Type B pancreatic cell (in vitro differentiated cells): ENCODE results near the gene KLHL22. TPM values are rescaled to one million over a fixed set of nuclear protein-coding genes. Genes with fewer than 3 reads are reported as not detected.

Experiments used
- DNase-seq: peaks from one replicate; pipeline ENCODE4 v3.0.0; 2021; ENCODE audit warnings: mixed read lengths; ENCODE audit not compliant: unreplicated experiment; ENCODE audit errors: extremely low spot score
- H3K27ac Mint-ChIP-seq: 2 replicates; pipeline ENCODE4 v1.8.0; 2021; ENCODE audit warnings: mild to moderate bottlenecking, mixed read lengths
- H3K27me3 Mint-ChIP-seq: 2 replicates; pipeline ENCODE4 v1.8.0; 2021; ENCODE audit warnings: mixed read lengths
- H3K36me3 Mint-ChIP-seq: 2 replicates; pipeline ENCODE4 v1.8.0; 2021; ENCODE audit warnings: mixed read lengths
- H3K4me1 Mint-ChIP-seq: one replicate; pipeline ENCODE4 v1.8.0; 2021; ENCODE audit warnings: mixed read lengths; ENCODE audit not compliant: unreplicated experiment
- H3K4me3 Mint-ChIP-seq: 2 replicates; pipeline ENCODE4 v1.8.0; 2021; ENCODE audit warnings: mild to moderate bottlenecking, mixed read lengths
- H3K9me3 Mint-ChIP-seq: 2 replicates; pipeline ENCODE4 v1.8.0; 2021; ENCODE audit warnings: mixed read lengths
- CTCF ChIP-seq: fragments of 200-600 bp; sonication (generic); conservative IDR thresholded peaks from 2 replicates; pipeline ENCODE4 v1.5.0; 2021; ENCODE audit warnings: antibody characterized with exemption, mild to moderate bottlenecking
- total RNA-seq: library from RNA; stranded (reverse); gene quantifications from 2 replicates; pipeline ENCODE4 v1.2.1, GENCODE V29; 2021; ENCODE audit warnings: low replicate concordance

KLHL22 gene
- total RNA-seq, 1 donor from 2014 or later = 38.8 TPM

- Mint-ChIP-seq H3K27me3 (no peaks in the 10 kb centered on the region), H3K27ac (peak overlapping the region; percentile 76), H3K36me3 (peaks cover 21% of the 10 kb centered on the region), H3K4me1 (peaks cover 45% of the 10 kb centered on the region), H3K4me3 (no peak overlapping the region), H3K9me3 (no peaks in the 10 kb centered on the region)
- no peak for DNase-seq
- TF ChIP-seq CTCF = no peak
These were observed 30.7 kb upstream of the KLHL22 start for GRCh38 chr22:20526305-20526627.

- DNase-seq = no peak
- peaks cover 27% of the 10 kb centered on the region for H3K36me3 Mint-ChIP-seq
- H3K9me3 Mint-ChIP-seq = no peaks in the 10 kb centered on the region
- no peak overlapping the region for H3K4me3 Mint-ChIP-seq
- no peak for TF ChIP-seq CTCF
- no peak overlapping the region for H3K27ac Mint-ChIP-seq
- H3K27me3 Mint-ChIP-seq = no peaks in the 10 kb centered on the region
- H3K4me1 Mint-ChIP-seq = peaks cover 36% of the 10 kb centered on the region
These were observed 29.5 kb upstream of the KLHL22 start for GRCh38 chr22:20525048-20525447.

- H3K9me3 Mint-ChIP-seq = no peaks in the 10 kb centered on the region
- H3K27me3 Mint-ChIP-seq = no peaks in the 10 kb centered on the region
- peak overlapping the region; percentile 19 for H3K27ac Mint-ChIP-seq
- DNase-seq = no peak
- H3K4me1 Mint-ChIP-seq = peaks cover 34% of the 10 kb centered on the region
- peak overlapping the region; percentile 18 for H3K4me3 Mint-ChIP-seq
- TF ChIP-seq CTCF = no peak
- peaks cover 27% of the 10 kb centered on the region for H3K36me3 Mint-ChIP-seq
These were observed 28.4 kb upstream of the KLHL22 start for GRCh38 chr22:20524004-20524481.

GRCh38 chr22:20523086-20523983, 27.7 kb upstream of the KLHL22 start:
- Mint-ChIP-seq H3K4me1 (peaks cover 36% of the 10 kb centered on the region), H3K27me3 (no peaks in the 10 kb centered on the region), H3K36me3 (peaks cover 29% of the 10 kb centered on the region), H3K9me3 (no peaks in the 10 kb centered on the region), H3K4me3 (no peak overlapping the region), H3K27ac (peak overlapping the region; percentile 59)
- TF ChIP-seq CTCF = no peak
- no peak for DNase-seq

- Mint-ChIP-seq H3K4me3 (peak overlapping the region; percentile 46), H3K27ac (peak overlapping the region; percentile 54), H3K36me3 (peaks cover 27% of the 10 kb centered on the region), H3K4me1 (peaks cover 44% of the 10 kb centered on the region), H3K27me3 (no peaks in the 10 kb centered on the region), H3K9me3 (no peaks in the 10 kb centered on the region)
- no peak for TF ChIP-seq CTCF
- no peak for DNase-seq
These were observed 26.8 kb upstream of the KLHL22 start for GRCh38 chr22:20522134-20523004.
